A673 (cell line): Measurements from ENCODE around the gene GOLGA7B. TPM values are rescaled to one million over a fixed set of nuclear protein-coding genes. Genes with fewer than 3 reads are reported as not detected.

Experiments
- BruUV-seq: library from RNA; stranded (reverse); fragments of 400-500 nt; replicated peaks from 2 replicates; lab custom pipeline; 2021; lab: Mats Ljungman, UMichigan
- CTCF ChIA-PET: fragments of 300-600 bp; sonication (Branson Sonifier 250); formaldehyde crosslinking; loops from one replicate; lab custom pipeline; 2022; ENCODE audit warnings: antibody characterized with exemption; lab: Charles Lee
- POLR2A ChIA-PET: fragments of 300-600 bp; sonication (Branson Sonifier 250); formaldehyde crosslinking; loops from one replicate; lab custom pipeline; 2022; ENCODE audit warnings: antibody characterized with exemption; ENCODE audit not compliant: low non-redundant PET; lab: Charles Lee
- DNase-seq: peaks from one replicate; pipeline ENCODE4 v3.0.0-alpha.2; 2015; ENCODE audit warnings: low spot score
- H3K27ac ChIP-seq: fragments of 200-600 bp; sonication (generic); 2 replicates; pipeline ENCODE4 v1.5.1; 2016; ENCODE audit warnings: mixed run types, low read depth, mild to moderate bottlenecking, mixed read lengths, antibody characterized with exemption, low read length; ENCODE audit not compliant: poor library complexity, severe bottlenecking
- H3K27me3 ChIP-seq: fragments of 200-600 bp; sonication (generic); replicated peaks from 2 replicates; pipeline ENCODE4 v1.6.1; 2017; ENCODE audit warnings: mixed run types, low read depth, mild to moderate bottlenecking, mixed read lengths, antibody characterized with exemption, low read length; ENCODE audit not compliant: insufficient read depth, poor library complexity
- H3K36me3 ChIP-seq: fragments of 200-600 bp; sonication (generic); 2 replicates; pipeline ENCODE4 v1.6.1; 2016; ENCODE audit warnings: mixed run types, mild to moderate bottlenecking, mixed read lengths, antibody characterized with exemption, low read length; ENCODE audit not compliant: insufficient read depth, poor library complexity, severe bottlenecking
- H3K4me1 ChIP-seq: fragments of 200-600 bp; sonication (generic); 2 replicates; pipeline ENCODE4 v1.6.1; 2017; ENCODE audit warnings: mixed run types, mild to moderate bottlenecking, mixed read lengths, antibody characterized with exemption, low read length; ENCODE audit not compliant: insufficient read depth, poor library complexity, severe bottlenecking
- H3K4me3 ChIP-seq: fragments of 200-600 bp; sonication (generic); 2 replicates; pipeline ENCODE4 v1.5.1; 2016; ENCODE audit warnings: low read depth, mixed run types, mild to moderate bottlenecking, mixed read lengths, low read length; ENCODE audit not compliant: poor library complexity, severe bottlenecking
- H3K9me3 ChIP-seq: fragments of 200-600 bp; sonication (generic); 2 replicates; pipeline ENCODE4 v1.6.1; 2016; ENCODE audit warnings: mixed run types, low read depth, mild to moderate bottlenecking, mixed read lengths, antibody characterized with exemption, low read length; ENCODE audit not compliant: poor library complexity, severe bottlenecking
- EZH2 ChIP-seq: fragments of 200-600 bp; sonication (generic); IDR thresholded peaks from 2 replicates; pipeline ENCODE4 v1.6.1; 2017; ENCODE audit warnings: borderline replicate concordance, low read depth, mild to moderate bottlenecking, mixed read lengths, antibody characterized with exemption, low read length; ENCODE audit not compliant: poor library complexity, severe bottlenecking
- intact Hi-C: fragments of 100-400 bp; cut with micrococcal nuclease; formaldehyde crosslinking; loops from one replicate; pipeline ENCODE4 v1.10.0; 2022; ENCODE audit not compliant: unreplicated experiment
- total RNA-seq: library from RNA; stranded (reverse); gene quantifications from 2 replicates; pipeline ENCODE4 v1.2.3, GENCODE V29; 2021
- TF ChIP-seq, protein P1 (sequence below): fragments of 300-800, 200-600 bp; sonication (generic); conservative IDR thresholded peaks from 2 replicates; pipeline ENCODE4 v1.5.1; 2017; ENCODE audit warnings: low read depth, mild to moderate bottlenecking, antibody characterized with exemption, low read length, moderate library complexity, mixed read lengths

GOLGA7B gene
- total RNA-seq, 1 experiment from 2014 or later = 0.64 TPM

DNA sequence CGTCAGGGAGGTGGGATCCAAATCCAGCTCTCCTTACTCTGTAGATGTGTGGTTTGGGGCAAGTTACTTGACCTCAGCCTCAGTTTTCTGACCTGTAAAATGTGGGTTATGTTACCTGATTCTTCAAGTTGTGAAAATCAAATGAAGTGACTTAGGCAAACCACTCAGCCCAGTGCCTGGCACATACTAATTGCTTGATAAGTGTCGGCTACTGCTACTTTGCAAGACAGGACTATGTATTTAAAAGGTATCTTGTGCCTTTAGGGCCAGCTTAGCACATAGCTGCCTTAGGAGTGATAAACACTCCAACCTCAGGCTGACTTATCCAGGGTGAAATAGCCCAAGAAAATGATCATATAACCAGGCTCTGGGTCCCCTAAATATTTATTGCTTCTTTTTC lies 42.9 kb downstream of the GOLGA7B start:
- Histone ChIP-seq H3K4me3 (no peak overlapping the region), H3K9me3 (no peaks in the 10 kb centered on the region), H3K36me3 (no peaks in the 10 kb centered on the region), H3K27ac (no peak overlapping the region), H3K27me3 (no peaks in the 10 kb centered on the region), H3K4me1 (peaks cover 10% of the 10 kb centered on the region)
- ChIA-PET CTCF (no interaction called here), POLR2A (no interaction called here)
- no peak for DNase-seq
- TF ChIP-seq EZH2 = no peak
- TF ChIP-seq, protein P1, sequence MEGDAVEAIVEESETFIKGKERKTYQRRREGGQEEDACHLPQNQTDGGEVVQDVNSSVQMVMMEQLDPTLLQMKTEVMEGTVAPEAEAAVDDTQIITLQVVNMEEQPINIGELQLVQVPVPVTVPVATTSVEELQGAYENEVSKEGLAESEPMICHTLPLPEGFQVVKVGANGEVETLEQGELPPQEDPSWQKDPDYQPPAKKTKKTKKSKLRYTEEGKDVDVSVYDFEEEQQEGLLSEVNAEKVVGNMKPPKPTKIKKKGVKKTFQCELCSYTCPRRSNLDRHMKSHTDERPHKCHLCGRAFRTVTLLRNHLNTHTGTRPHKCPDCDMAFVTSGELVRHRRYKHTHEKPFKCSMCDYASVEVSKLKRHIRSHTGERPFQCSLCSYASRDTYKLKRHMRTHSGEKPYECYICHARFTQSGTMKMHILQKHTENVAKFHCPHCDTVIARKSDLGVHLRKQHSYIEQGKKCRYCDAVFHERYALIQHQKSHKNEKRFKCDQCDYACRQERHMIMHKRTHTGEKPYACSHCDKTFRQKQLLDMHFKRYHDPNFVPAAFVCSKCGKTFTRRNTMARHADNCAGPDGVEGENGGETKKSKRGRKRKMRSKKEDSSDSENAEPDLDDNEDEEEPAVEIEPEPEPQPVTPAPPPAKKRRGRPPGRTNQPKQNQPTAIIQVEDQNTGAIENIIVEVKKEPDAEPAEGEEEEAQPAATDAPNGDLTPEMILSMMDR = no peak
- BruUV-seq = no TSS peak
- intact Hi-C loops = no loop called here

DNA sequence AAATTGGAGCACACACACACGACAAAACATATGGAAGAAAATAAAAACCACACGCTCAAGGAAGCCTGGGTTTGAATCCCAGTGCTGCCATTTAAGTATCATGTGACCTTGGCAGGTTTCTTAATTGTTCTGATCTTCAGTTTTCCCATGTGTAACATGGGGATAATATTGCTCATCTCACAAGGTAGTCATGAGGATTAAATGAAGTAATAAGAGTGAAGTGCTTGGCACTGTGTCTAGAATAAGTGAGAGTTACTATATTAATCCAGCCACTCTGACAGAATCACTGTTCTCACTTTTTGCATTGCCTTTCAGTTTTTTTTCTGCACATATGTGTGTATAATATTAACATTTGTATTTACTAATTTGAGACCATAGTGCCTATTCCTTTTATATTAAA lies 43.3 kb downstream of the GOLGA7B start:
- no peak for DNase-seq
- intact Hi-C loops = no loop called here
- Histone ChIP-seq H3K27ac (no peak overlapping the region), H3K27me3 (no peaks in the 10 kb centered on the region), H3K4me1 (peaks cover 10% of the 10 kb centered on the region), H3K9me3 (no peaks in the 10 kb centered on the region), H3K36me3 (no peaks in the 10 kb centered on the region), H3K4me3 (no peak overlapping the region)
- CTCF ChIA-PET = no interaction called here
- TF ChIP-seq, protein P1 = no peak
- TF ChIP-seq EZH2 = no peak
- POLR2A ChIA-PET = no interaction called here
- no TSS peak for BruUV-seq

DNA sequence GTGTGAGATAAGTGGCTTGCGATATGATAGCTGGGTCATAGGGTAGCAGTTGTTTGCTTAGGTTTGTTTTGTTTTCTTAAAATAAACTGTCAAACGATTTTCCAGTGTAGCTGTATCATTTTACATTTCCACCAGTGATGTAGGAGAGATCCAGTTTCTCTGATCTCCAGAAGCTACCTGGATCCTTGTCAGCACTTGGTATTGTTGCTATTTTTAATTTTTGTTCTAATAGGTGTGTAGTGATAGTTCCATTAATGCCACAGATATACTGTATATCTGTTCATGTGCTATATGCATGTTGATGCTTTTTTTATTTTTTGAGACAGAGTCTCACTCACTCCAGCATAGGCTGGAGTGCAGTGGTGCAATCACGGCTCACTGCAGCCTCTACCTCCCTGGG lies 44.4 kb downstream of the GOLGA7B start:
- ChIA-PET CTCF (no interaction called here), POLR2A (no interaction called here)
- no peak overlapping the region for H3K4me3 ChIP-seq
- H3K27me3 ChIP-seq = no peaks in the 10 kb centered on the region
- H3K9me3 ChIP-seq = no peaks in the 10 kb centered on the region
- intact Hi-C loops = no loop called here
- TF ChIP-seq, protein P1 = no peak
- no peak for TF ChIP-seq EZH2
- peaks cover 7% of the 10 kb centered on the region for H3K4me1 ChIP-seq
- BruUV-seq = no TSS peak
- DNase-seq = no peak
- H3K27ac ChIP-seq = no peak overlapping the region
- H3K36me3 ChIP-seq = no peaks in the 10 kb centered on the region
